GM19467 (cell line): ENCODE measurements around the gene TDRD12.
"Not testable (repeated sequence)": the region's sequence is repeated elsewhere in the genome, so short reads cannot be mapped to it uniquely, and the experiment has no call there.

ENCODE experiments used
- ATAC-seq: cut with Tn5 transposase; IDR thresholded peaks from one replicate; pipeline ENCODE4 v1.9.1; 2021; ENCODE audit warnings: mild to moderate bottlenecking, moderate library complexity; ENCODE audit not compliant: unreplicated experiment

The TDRD12 gene

DNA sequence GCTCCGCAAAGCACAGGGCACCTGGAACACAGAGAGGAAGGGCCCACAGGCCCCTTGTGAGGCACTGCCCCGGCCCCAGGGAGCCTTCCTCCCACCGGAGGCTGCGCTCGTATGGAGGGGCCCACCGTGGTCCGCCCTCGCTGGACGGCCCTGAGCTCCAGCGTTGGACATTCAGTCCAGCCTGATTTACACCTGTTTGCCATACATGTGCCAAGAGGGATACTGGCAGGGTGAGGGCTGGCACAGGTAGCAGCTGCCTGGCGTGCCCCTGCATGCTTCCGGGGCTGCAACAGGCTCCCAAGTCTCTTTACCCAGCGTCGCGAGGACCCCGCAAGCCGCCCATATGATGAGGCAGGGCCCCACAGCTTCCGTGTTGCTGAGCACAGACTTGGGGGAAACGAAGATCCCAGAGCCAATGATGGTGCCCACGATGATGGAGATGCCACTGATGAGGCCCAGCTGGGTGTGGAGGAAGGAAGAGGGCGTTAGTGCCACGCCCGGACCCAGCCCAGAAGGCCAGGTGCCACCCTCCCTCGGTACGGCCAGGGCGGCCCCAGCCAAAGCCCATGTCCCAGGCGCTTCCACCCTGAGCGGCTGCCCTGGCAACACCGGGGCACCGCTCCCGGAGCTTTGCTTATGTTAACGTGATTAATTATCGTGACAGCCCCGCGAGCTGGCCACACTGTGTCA, 144.9 kb downstream of the TDRD12 start:
- no peak for ATAC-seq

DNA sequence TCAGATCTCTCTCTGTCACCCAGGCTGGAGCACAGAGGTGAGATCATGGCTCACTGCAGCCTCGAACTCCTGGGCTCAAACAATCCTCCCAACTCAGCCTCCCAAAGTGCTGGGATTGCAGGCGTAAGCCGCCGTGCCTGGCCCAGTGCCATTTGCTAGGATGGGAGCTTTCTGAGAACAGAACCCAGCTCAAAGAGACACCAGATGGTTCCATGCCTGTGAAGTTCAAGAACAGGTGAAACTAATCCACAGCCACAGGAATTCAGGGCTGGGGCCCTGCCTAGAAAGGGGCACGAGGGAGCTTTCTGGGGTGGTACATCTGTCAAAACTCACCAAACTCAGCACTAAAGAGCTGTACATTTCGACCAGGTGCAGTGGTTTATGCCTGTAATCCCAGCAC, 145.8 kb downstream of the TDRD12 start:
- ATAC-seq = no peak

DNA sequence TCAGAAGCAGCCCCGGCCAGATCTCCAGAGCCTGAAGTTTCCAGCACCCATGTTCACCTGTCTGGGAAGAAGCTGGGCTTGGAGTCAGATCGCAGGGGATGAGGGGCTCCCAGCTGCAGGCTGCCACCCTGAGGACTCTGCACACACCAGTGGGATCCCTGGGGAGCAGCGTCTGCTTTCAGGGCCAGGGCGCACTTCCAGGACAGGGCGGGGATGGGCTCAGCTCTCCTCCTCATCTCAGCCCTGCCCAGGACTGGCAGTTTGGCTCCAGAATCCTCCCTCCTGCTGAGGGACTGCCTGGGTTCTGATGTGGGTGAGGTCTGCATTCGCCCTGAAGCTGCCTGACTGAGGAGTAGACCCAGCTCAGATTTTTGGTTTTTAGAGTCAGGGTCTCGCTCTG, 146.5 kb downstream of the TDRD12 start:
- ATAC-seq = no peak

DNA sequence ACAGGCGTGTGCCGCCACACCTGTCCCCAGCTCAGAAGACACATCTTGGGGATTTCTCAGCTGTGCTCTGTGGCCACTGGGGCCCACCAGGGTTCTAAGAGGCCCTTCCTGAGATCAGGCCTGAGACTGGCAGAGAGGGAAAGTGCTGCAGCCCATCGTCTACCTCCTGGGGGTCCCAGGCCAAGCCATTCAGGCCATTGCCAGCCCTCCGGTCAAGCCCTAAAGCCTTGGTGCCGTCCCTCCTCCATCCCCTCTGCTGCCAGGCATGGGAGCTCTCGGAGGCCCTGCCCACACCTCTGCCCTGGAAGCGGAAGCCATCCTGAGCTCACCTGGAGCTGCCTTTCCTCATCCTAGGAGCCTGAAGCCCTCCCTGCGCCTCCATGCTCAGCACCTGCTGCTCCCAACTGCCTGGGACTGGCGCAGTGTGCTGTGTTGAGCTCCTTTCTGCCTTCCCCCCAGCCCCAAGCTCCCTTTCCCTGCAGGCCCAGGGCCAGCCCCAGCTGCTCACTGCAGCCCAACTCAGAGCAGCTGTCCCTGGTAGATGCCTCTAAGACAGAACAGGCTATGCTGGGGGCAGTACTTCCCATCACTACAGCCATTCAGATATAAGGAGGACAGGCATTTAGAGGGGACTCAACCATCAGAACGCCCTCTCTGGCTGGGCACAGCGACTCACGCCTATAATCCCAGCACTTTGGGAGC, 147.1 kb downstream of the TDRD12 start:
- ATAC-seq = no peak

DNA sequence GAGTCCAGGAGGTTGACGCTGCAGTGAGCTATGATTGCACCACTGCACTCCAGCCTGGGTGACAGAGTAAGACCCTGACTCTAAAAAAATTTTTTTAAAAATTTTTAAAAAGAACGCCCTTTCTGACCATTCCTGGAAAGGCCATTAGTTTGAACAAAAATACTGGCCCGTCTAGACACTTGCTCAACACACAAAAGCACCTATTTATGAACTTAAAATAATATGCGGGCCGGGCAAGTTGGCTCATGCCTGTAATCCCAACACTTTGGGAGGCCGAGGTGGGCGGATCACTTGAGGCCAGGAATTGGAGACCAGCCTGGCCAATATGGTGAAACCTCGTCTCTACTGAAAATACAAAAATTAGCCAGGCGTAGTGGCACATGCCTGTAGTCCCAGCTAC, 147.9 kb downstream of the TDRD12 start:
- not testable (repeated sequence) for ATAC-seq

DNA sequence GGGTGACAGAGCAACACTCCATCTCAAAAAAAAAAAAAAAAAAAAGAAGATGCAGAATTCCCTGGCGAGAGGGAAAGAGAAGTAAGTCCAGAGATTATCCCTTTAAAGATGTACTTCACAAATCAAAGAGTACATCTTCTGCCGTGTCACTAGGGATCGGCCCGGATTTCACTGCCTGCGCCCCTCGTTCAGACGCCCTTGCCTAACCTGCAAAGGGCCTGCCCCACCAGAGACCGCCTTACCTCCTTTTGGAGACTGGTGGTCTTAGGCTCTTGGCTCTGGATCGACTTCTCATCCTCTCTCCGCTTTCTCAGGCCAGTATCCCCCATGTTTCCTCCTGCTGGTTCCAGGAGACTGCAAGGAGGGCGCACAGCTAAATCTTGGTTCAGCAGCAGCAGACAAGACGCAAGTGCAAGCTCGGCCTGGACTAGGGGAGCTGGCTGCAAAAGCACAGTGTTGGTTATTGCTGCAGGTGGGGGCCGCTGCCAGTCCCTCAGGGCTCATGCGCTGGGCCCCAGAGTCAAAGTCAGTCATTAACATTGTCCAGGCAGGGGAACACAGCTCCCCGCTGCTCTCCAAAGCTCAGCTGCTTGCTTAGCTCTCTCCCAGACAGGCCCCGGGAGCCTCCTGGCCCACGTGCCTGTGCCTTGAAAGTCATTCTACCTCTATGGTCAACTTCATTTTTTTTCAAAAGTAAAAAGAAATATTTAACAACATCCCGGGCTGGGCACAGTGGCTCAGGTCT, 148.8 kb downstream of the TDRD12 start:
- ATAC-seq = no peak

DNA sequence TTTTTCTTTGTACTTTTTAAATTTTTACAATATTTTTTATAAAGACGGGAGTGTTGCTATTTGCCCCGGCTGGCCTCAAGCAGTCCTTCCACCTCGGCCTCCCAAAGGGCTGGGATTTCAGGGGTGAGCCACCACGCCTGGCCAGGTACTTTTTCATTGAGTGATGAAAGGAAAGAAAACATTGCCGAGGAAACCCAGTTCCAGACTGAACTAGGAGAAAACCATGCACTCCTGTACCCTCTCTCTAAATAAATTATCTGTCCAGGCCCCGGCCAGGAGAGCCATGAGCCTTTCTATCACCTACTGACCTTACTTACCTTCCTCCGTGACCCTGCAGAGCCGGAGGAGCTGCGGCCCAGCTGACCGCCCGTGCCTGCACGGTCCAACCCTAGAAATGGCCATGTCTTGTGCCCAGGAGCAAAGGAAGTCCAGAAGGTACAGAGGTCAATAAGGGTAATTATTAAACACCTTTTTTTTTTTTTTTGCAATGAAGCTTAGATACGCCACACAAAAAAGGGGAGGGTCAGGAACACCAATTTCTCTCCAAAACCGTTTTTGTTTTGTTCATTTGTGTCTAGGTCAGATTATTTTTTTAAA, 149.9 kb downstream of the TDRD12 start, which contains the start of gene SLC7A9:
Gene SLC7A9 (minus strand): TSS at position 399 of the 597 bp plus-strand sequence. CDS start 1,233 bp downstream, outside the sequence.
- ATAC-seq = no peak

DNA sequence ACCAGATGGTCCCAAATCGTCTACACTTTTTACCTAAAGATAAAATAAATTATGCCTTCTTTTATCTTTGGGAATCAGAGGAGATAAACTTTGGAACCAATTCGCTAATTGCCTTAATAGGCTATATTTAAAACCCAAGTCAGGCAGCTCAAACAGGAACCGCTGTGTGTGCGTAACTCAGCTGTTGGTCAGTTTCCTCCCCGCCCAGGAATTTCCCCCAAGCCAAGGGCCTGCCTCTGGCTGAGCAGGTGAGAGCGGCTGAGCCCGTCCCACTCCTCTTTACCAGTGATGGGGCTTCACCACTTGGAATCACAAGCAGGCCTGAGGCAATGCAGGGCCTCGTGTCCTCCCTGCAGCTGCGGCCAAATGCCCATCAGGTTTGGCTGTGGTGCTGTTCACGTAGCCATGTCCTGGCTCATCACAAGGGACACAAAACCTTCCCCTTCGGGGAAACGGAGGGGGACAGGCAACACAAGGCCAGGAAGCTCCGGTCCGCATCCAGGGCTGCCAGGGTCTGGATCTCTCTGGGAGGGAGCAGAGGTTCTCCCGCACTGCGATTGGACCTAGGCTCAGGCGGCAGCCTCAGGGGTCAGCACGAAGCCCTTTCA, 150.5 kb downstream of the TDRD12 start:
- ATAC-seq = no peak

DNA sequence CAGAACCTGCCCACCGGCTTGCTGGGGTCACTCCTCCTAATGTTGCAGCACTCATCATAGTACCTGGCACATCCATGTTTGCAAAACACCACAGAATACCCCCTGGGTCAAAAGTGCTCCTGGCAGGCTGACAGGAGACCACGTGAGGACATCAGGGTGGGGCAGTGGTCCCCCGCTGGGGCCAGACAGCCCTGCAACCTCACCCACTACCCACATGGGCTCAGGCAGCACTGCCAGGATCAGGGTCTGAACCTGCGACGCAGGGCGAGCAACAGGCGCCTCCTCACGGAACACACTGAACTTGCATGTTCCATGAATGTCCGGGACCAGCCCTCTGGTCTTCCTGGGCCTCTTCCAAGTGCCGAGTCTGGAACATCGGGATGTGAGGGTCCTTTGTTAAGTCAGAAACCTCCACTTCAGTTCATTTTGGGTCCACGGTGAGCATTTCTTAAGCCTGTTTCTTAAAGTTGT, 151.4 kb downstream of the TDRD12 start:
- no peak for ATAC-seq

DNA sequence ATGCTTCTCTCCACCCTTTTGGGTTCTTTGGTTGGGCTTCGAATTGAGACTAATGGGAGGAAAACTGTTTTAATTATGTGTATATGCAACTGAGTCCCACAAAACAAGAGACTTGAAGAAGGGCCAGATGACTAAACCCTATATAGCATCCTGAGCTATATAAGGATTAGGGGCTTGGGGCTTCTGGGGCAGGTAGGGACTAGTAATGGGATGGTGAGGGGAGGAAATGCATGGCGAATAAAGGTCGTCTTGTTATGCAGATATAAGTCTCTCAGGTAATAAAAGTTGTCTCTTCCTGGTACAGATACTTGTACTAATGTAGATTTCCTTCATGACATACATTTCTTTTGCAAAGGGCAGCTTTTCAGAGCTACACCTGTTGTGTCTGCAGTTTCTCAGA, 152.8 kb downstream of the TDRD12 start:
- ATAC-seq = no peak

DNA sequence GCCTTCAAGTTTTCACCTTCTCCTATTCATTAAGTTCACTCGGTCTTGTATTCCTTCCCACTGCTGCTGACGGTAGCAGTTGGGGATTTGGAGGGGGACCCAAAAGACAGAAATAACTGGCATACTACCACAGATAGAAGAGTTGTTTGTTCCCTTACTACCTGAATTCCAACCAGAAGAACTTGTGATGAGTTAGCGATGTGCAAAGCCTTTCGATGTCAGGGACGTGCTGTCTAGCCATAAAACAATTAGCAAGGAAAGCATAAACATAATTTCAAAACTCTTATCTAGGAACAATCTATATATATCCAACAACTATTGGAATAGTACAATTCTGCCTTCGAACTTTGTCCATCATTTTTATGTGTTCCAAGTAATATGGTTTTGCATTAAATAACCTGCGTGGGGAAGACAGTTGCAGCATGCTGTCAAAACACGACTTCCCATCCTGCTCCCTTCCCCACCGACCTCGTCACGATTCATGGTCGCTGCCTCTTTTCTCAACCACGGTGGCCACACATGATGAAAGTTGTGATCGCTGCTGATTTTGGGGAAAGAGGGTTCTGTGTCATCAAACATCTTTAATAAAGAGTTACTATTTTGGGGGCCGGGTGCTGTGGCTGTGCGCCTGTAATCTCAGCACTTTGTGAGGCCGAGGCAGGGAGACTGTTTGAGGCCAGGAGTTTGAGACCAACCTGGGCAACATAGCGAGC, 153.8 kb downstream of the TDRD12 start:
- ATAC-seq = no peak

DNA sequence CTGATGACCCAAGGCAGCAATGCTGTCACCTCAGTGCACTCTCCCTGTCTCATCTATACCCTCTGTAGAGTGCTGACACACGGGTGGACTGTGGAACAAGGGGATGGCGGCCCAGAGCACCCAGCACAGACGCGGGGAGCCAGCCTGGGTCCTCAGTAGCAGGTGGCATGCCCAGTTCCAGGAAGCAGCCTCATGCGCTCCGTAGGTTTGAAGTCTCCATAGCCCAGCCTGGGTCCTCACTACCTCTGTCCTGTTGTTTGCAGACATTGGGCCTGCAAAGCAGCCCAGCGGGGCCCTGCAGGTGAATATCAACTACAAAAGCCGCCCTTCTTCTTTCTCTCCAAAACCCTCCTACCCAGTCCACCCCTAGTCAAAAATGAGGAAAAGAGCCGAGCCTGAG, 155.0 kb downstream of the TDRD12 start:
- ATAC-seq = no peak

DNA sequence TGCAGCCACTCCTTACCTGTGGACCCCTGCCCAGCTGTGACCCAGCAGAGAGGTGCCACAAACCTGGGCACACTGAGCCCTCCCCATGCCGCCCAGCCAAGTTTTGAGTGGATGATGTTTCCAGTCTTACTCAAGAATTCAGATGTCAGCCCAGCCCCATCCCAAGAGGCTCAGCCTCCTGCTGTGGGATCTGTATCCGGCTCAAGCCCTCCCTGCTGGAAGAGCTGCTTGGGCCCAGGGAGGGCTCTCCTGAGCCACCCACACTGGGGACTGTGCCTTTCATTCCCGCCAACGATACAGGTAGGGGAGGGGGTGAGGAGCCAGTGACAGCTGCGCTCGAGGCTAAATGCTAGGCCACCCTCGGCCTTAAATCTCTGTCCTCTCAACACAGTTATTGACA, 155.9 kb downstream of the TDRD12 start:
- no peak for ATAC-seq

DNA sequence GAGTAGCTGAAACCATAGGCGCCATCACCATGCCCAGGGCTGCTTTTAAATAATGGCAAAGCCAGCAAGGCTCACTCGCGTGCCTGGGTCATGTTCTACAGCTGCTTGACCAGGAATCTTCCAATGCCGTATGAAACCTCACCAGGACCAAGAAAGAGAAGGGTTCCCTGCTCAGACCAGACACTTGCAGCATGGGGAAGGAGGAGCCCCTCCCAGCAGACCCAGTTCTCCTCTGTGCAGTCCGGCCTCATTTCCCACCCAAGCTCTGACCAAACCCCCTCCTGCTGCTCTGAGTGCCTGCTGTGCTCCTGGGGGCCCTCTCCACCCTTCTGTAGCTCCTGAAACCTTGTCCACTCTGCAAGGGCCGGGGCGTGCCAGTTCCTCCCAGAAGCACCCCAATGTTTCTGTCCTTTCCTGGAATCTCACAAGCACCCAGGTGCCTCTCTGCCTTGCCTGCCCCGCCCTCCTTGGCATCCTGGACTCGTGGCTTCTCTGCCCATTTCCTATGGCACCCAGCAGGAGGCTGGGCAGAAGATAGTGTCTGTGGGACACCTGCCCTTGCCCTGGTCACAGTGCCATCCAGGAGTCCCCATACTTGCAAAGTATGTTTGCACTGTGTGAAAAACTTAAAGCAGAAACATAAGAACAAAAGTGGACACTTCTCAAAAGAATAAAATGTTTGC, 156.8 kb downstream of the TDRD12 start:
- ATAC-seq = no peak

DNA sequence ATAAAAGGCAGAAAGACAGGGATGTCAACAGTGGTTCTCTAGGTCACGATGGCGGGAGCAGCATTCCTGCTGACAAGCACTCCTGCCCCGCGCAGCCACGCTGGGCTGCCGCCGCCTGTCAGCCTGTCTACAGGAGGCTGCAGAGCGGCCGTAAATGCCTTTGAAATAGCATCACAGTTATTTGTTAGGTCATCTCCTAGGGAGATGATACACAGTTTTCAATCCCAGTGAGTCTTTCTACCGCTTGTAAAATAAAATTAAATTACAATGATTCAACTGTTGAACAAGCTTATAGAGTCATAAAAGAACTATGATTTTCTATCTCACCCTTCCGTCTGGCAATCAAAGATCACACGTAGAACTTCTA, 157.3 kb downstream of the TDRD12 start:
- ATAC-seq = no peak
